Measurements from ENCODE around the gene ARHGAP45.

The ARHGAP45 gene

GRCh38 chr19:1073956-1074517 lies 7.1 kb downstream of the ARHGAP45 start:
- Histone ChIP-seq H2BK12ac (ENCODE audit: low read length in 2 of 2) (no peak overlapping the region), H2BK15ac (ENCODE audit: low read depth, poor library complexity, severe bottlenecking) (no peak overlapping the region), H3K79me1 (replicated peaks; ENCODE audit: low read length, poor library complexity, severe bottlenecking) (no peaks in the 10 kb centered on the region), H3K4ac (ENCODE audit: low read depth in 1 of 2, low read length in 2 of 2) (no peak overlapping the region), H4K8ac (ENCODE audit: low read length) (no peak overlapping the region), H3K23ac (ENCODE audit: low read length in 2 of 2) (no peak overlapping the region), H3K9me3 (ENCODE audit: control insufficient read depth, low read length) (no peaks in the 10 kb centered on the region), H3K14ac (ENCODE audit: low read length in 2 of 2) (no peak overlapping the region), H4K91ac (ENCODE audit: low read length) (no peak overlapping the region), H3K18ac (ENCODE audit: low read depth in 1 of 2, low read length in 2 of 2) (no peak overlapping the region), H2BK5ac (ENCODE audit: low read depth, low read length, poor library complexity, severe bottlenecking) (no peak overlapping the region), H3K4me1 (ENCODE audit: control insufficient read depth, insufficient read depth, low read depth, low read length) (peaks cover 21% of the 10 kb centered on the region), H3K9ac (ENCODE audit: low read length) (no peak overlapping the region), H3K27ac (ENCODE audit: low read length, poor library complexity, severe bottlenecking) (no peak overlapping the region), H2AFZ (ENCODE audit: low read depth, low read length) (no peak overlapping the region), H3K4me3 (ENCODE audit: insufficient read depth in 1 of 2, low read depth in 1 of 2, low read length in 2 of 2) (no peak overlapping the region), H3K36me3 (ENCODE audit: control insufficient read depth in 1 of 2, insufficient read depth in 2 of 2, low read depth in 1 of 2, low read length in 2 of 2) (no peaks in the 10 kb centered on the region), H3K27me3 (ENCODE audit: control insufficient read depth in 1 of 2, insufficient read depth in 1 of 2, low read length in 2 of 2) (peaks cover 27 to 38% of the 10 kb centered on the region in 2 experiments), H3K4me2 (ENCODE audit: low read length, poor library complexity, severe bottlenecking) (no peak overlapping the region), H2AK5ac (ENCODE audit: low read length, severe bottlenecking) (no peak overlapping the region), H2BK120ac (ENCODE audit: low read depth, low read length) (no peak overlapping the region)
- no peak for DNase-seq
- 93% methylated on average over 28 of the region's 28 CpGs for WGBS

GRCh38 chr19:1074544-1075283 lies 7.7 kb downstream of the ARHGAP45 start:
- Histone ChIP-seq H3K14ac (ENCODE audit: low read length in 2 of 2) (no peak overlapping the region), H4K91ac (ENCODE audit: low read length) (no peak overlapping the region), H3K27ac (ENCODE audit: low read length, poor library complexity, severe bottlenecking) (no peak overlapping the region), H3K9ac (ENCODE audit: low read length) (no peak overlapping the region), H2BK12ac (ENCODE audit: low read length in 2 of 2) (no peak overlapping the region), H3K36me3 (ENCODE audit: control insufficient read depth in 1 of 2, insufficient read depth in 2 of 2, low read depth in 1 of 2, low read length in 2 of 2) (no peaks in the 10 kb centered on the region), H3K27me3 (ENCODE audit: control insufficient read depth in 1 of 2, insufficient read depth in 1 of 2, low read length in 2 of 2) (peaks cover 21 to 32% of the 10 kb centered on the region in 2 experiments), H3K4me2 (ENCODE audit: low read length, poor library complexity, severe bottlenecking) (no peak overlapping the region), H3K4me1 (ENCODE audit: control insufficient read depth, insufficient read depth, low read depth, low read length) (peaks cover 21% of the 10 kb centered on the region), H2BK5ac (ENCODE audit: low read depth, low read length, poor library complexity, severe bottlenecking) (no peak overlapping the region), H3K18ac (ENCODE audit: low read depth in 1 of 2, low read length in 2 of 2) (no peak overlapping the region), H2BK15ac (ENCODE audit: low read depth, poor library complexity, severe bottlenecking) (no peak overlapping the region), H3K4me3 (ENCODE audit: insufficient read depth in 1 of 2, low read depth in 1 of 2, low read length in 2 of 2) (no peak overlapping the region), H3K9me3 (ENCODE audit: control insufficient read depth, low read length) (no peaks in the 10 kb centered on the region), H2AFZ (ENCODE audit: low read depth, low read length) (no peak overlapping the region), H4K8ac (ENCODE audit: low read length) (no peak overlapping the region), H3K4ac (ENCODE audit: low read depth in 1 of 2, low read length in 2 of 2) (no peak overlapping the region), H3K23ac (ENCODE audit: low read length in 2 of 2) (no peak overlapping the region), H2AK5ac (ENCODE audit: low read length, severe bottlenecking) (no peak overlapping the region), H2BK120ac (ENCODE audit: low read depth, low read length) (no peak overlapping the region), H3K79me1 (replicated peaks; ENCODE audit: low read length, poor library complexity, severe bottlenecking) (no peaks in the 10 kb centered on the region)
- DNase-seq, result no peak
- WGBS, result 95% methylated on average over 51 of the region's 54 CpGs

GRCh38 chr19:1076046-1076386 lies 9.0 kb downstream of the ARHGAP45 start:
- Histone ChIP-seq H4K8ac (ENCODE audit: low read length) (no peak overlapping the region), H3K27ac (ENCODE audit: low read length, poor library complexity, severe bottlenecking) (no peak overlapping the region), H3K14ac (ENCODE audit: low read length in 2 of 2) (no peak overlapping the region), H3K4me2 (ENCODE audit: low read length, poor library complexity, severe bottlenecking) (no peak overlapping the region), H3K23ac (ENCODE audit: low read length in 2 of 2) (no peak overlapping the region), H2AFZ (ENCODE audit: low read depth, low read length) (no peak overlapping the region), H3K36me3 (ENCODE audit: control insufficient read depth in 1 of 2, insufficient read depth in 2 of 2, low read depth in 1 of 2, low read length in 2 of 2) (no peaks in the 10 kb centered on the region), H2BK120ac (ENCODE audit: low read depth, low read length) (no peak overlapping the region), H2BK12ac (ENCODE audit: low read length in 2 of 2) (no peak overlapping the region), H3K9me3 (ENCODE audit: control insufficient read depth, low read length) (no peaks in the 10 kb centered on the region), H2BK15ac (ENCODE audit: low read depth, poor library complexity, severe bottlenecking) (no peak overlapping the region), H4K91ac (ENCODE audit: low read length) (no peak overlapping the region), H3K18ac (ENCODE audit: low read depth in 1 of 2, low read length in 2 of 2) (no peak overlapping the region), H3K9ac (ENCODE audit: low read length) (no peak overlapping the region), H3K4ac (ENCODE audit: low read depth in 1 of 2, low read length in 2 of 2) (no peak overlapping the region), H3K27me3 (ENCODE audit: control insufficient read depth in 1 of 2, insufficient read depth in 1 of 2, low read length in 2 of 2) (peaks cover 10 to 21% of the 10 kb centered on the region in 2 experiments), H3K4me1 (ENCODE audit: control insufficient read depth, insufficient read depth, low read depth, low read length) (peaks cover 18% of the 10 kb centered on the region), H3K4me3 (ENCODE audit: insufficient read depth in 1 of 2, low read depth in 1 of 2, low read length in 2 of 2) (no peak overlapping the region), H2BK5ac (ENCODE audit: low read depth, low read length, poor library complexity, severe bottlenecking) (no peak overlapping the region), H3K79me1 (replicated peaks; ENCODE audit: low read length, poor library complexity, severe bottlenecking) (no peaks in the 10 kb centered on the region), H2AK5ac (ENCODE audit: low read length, severe bottlenecking) (no peak overlapping the region)
- DNase-seq, result no peak
- WGBS, result 75% methylated on average over 3 of the region's 4 CpGs

- no peak overlapping the region for H2BK12ac ChIP-seq (ENCODE audit: low read length in 2 of 2)
- no peak overlapping the region for H3K14ac ChIP-seq (ENCODE audit: low read length in 2 of 2)
- peak overlapping the region in 1 of 2 experiments; percentile 47 for H3K4me3 ChIP-seq (ENCODE audit: insufficient read depth in 1 of 2, low read depth in 1 of 2, low read length in 2 of 2)
- no peaks in the 10 kb centered on the region for H3K79me1 ChIP-seq (replicated peaks; ENCODE audit: low read length, poor library complexity, severe bottlenecking)
- H2BK5ac ChIP-seq (ENCODE audit: low read depth, low read length, poor library complexity, severe bottlenecking), result no peak overlapping the region
- H3K23ac ChIP-seq (ENCODE audit: low read length in 2 of 2), result no peak overlapping the region
- no peaks in the 10 kb centered on the region for H3K9me3 ChIP-seq (ENCODE audit: control insufficient read depth, low read length)
- H3K18ac ChIP-seq (ENCODE audit: low read depth in 1 of 2, low read length in 2 of 2), result no peak overlapping the region
- no peak overlapping the region for H2BK120ac ChIP-seq (ENCODE audit: low read depth, low read length)
- no peak overlapping the region for H2AFZ ChIP-seq (ENCODE audit: low read depth, low read length)
- no peak overlapping the region for H3K9ac ChIP-seq (ENCODE audit: low read length)
- peaks cover 10% of the 10 kb centered on the region for H3K4me1 ChIP-seq (ENCODE audit: control insufficient read depth, insufficient read depth, low read depth, low read length)
- H3K27me3 ChIP-seq (ENCODE audit: control insufficient read depth in 1 of 2, insufficient read depth in 1 of 2, low read length in 2 of 2), result peaks cover 5 to 20% of the 10 kb centered on the region in 2 experiments
- no peak overlapping the region for H3K4ac ChIP-seq (ENCODE audit: low read depth in 1 of 2, low read length in 2 of 2)
- no peak overlapping the region for H2BK15ac ChIP-seq (ENCODE audit: low read depth, poor library complexity, severe bottlenecking)
- no peaks in the 10 kb centered on the region for H3K36me3 ChIP-seq (ENCODE audit: control insufficient read depth in 1 of 2, insufficient read depth in 2 of 2, low read depth in 1 of 2, low read length in 2 of 2)
- no peak overlapping the region for H3K27ac ChIP-seq (ENCODE audit: low read length, poor library complexity, severe bottlenecking)
- H3K4me2 ChIP-seq (ENCODE audit: low read length, poor library complexity, severe bottlenecking), result peak overlapping the region; percentile 66
- H4K91ac ChIP-seq (ENCODE audit: low read length), result no peak overlapping the region
- H2AK5ac ChIP-seq (ENCODE audit: low read length, severe bottlenecking), result no peak overlapping the region
- 87% methylated on average over 16 of the region's 16 CpGs for WGBS
- no peak overlapping the region for H4K8ac ChIP-seq (ENCODE audit: low read length)
- DNase-seq, result no peak
These were observed 10.0 kb downstream of the ARHGAP45 start for GRCh38 chr19:1076951-1077350.

All from mesenchymal stem cell (in vitro differentiated cells and primary cell).